SK-N-MC (cell line): ENCODE measurements around the gene TVP23A.
"Not testable (repeated sequence)": the region's sequence is repeated elsewhere in the genome, so short reads cannot be mapped to it uniquely, and the experiment has no call there.

Experiments used
- DNase-seq: peaks from one replicate; pipeline ENCODE4 v3.0.0-alpha.2; 2011; ENCODE audit warnings: low read depth, low spot score
- H3K27ac ChIP-seq: fragments of 200-600 bp; sonication (generic); 2 replicates; pipeline ENCODE4 v1.5.1; 2016; ENCODE audit warnings: mixed run types
- H3K36me3 ChIP-seq: fragments of 200-600 bp; sonication (generic); 2 replicates; pipeline ENCODE4 v1.6.1; 2017; ENCODE audit warnings: antibody characterized with exemption, low read length, mixed read lengths; ENCODE audit not compliant: insufficient read depth
- H3K4me3 ChIP-seq: fragments of 200-600 bp; sonication (generic); 2 replicates; pipeline ENCODE4 v1.5.1; 2016
- H3K9ac ChIP-seq: fragments of 200-600 bp; sonication (generic); 2 replicates; pipeline ENCODE4 v1.8.0; 2017; ENCODE audit warnings: mixed run types, mixed read lengths; ENCODE audit not compliant: insufficient read length
- H3K9me3 ChIP-seq: fragments of 200-600 bp; sonication (generic); 2 replicates; pipeline ENCODE4 v1.6.1; 2017; ENCODE audit warnings: low read depth, mild to moderate bottlenecking, antibody characterized with exemption, low read length, moderate library complexity, mixed read lengths
- EZH2 ChIP-seq: fragments of 200-600 bp; sonication (generic); IDR thresholded peaks from one replicate; pipeline ENCODE4 v1.6.1; 2017; ENCODE audit warnings: antibody characterized with exemption
- FOXP2 ChIP-seq: optimal IDR thresholded peaks from 2 replicates; pipeline ENCODE3; 2011; ENCODE audit warnings: mild to moderate bottlenecking, moderate library complexity; ENCODE audit not compliant: insufficient read depth; ENCODE audit errors: extremely low read length, control extremely low read depth
- POLR2AphosphoS5 ChIP-seq: IDR thresholded peaks from 2 replicates; pipeline ENCODE4 v1.6.1; 2012; ENCODE audit warnings: mild to moderate bottlenecking, low read depth, low read length, borderline replicate concordance

Gene TVP23A

DNA sequence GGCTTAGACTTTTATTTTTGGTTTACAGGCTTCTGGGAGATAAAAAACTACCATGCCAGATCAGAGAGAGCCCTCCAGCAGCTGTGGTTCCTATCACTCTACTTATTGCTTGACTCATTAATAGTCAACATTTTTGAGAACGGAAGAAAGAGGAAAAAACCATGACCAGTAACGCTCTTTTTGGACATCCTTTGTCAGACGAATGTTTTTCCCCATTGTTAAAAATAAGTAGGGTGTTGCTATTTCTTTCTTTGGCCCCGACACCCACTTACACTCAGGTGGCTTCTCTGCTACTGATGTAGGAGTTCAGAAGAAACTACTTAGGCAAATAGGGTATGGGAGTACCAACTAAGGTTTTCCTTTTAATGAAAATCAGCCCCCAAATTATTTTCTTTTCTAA, 27.5 kb downstream of the TVP23A start:
- TF ChIP-seq POLR2AphosphoS5 (no peak), EZH2 (no peak), FOXP2 (no peak)
- H3K9ac ChIP-seq = no peak overlapping the region
- no peaks in the 10 kb centered on the region for H3K9me3 ChIP-seq
- H3K36me3 ChIP-seq = no peaks in the 10 kb centered on the region
- H3K27ac ChIP-seq = no peak overlapping the region
- H3K4me3 ChIP-seq = no peak overlapping the region
- DNase-seq = no peak

DNA sequence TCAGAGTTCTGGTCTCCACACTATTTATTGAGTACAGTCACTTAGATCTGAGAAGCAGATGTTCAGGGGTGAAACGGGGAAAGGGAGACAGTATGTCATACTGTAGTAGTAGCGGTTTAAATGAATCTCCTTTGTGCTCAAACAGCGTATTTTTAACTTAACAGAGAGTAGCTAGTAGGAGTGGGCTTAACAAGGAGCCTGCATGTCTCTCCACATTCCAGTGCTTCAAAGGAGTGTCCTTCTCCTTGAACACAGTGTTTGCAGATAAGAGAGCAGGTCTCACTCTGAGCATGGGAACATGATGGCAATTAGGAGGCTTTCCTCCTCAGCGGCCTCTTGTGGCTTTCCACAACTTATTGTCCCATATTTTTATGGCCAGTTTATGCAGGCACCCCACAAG, 30.0 kb downstream of the TVP23A start:
- not testable (repeated sequence) for H3K9me3 ChIP-seq, H3K27ac ChIP-seq, H3K36me3 ChIP-seq, H3K4me3 ChIP-seq, H3K9ac ChIP-seq, DNase-seq

DNA sequence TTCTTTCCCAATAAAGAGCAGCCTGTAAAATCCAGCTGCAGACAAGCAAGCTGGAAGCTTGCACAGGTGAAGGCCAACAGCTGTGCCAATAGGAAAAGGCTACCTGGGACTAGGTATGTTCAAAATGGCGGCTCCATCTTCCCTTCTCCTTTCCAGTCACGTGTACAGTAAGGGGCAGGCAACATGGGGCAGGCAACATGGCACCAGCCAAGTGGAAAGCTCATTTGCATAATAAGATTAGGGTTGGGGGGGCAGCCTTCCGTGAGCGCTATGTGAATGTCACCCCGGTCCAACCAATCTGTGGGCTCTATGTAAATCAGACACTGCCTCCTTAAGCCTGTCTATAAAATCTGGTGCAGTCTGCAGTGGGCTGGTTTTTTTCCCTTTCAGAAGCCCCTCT, 31.3 kb downstream of the TVP23A start:
- no peak for DNase-seq
- no peak overlapping the region for H3K9ac ChIP-seq
- H3K4me3 ChIP-seq = no peak overlapping the region
- TF ChIP-seq POLR2AphosphoS5 = no peak
- TF ChIP-seq EZH2 = no peak
- TF ChIP-seq FOXP2 = no peak
- H3K9me3 ChIP-seq = no peaks in the 10 kb centered on the region
- no peaks in the 10 kb centered on the region for H3K36me3 ChIP-seq
- no peak overlapping the region for H3K27ac ChIP-seq

DNA sequence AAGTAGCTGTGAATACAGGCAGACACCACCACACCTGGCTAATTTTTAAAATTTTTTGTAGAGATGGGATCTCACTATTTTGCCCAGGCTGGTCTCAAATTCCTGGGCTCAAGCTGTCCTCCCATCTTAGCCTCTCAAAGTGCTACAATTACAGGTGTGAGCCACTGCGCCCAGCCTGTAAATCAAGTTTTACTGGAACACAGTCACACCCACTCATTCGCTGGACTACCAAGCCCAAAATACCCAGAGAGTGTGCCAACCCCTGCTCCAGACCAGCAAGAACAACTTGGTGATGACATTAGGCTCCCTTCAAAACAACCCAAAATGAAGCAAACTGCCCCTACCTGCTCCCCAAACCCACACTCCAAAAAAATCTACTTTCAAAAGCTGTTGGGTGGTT, 36.0 kb downstream of the TVP23A start:
- no peak overlapping the region for H3K4me3 ChIP-seq
- H3K27ac ChIP-seq = no peak overlapping the region
- no peaks in the 10 kb centered on the region for H3K36me3 ChIP-seq
- DNase-seq = no peak
- H3K9ac ChIP-seq = no peak overlapping the region
- no peak for TF ChIP-seq POLR2AphosphoS5
- no peak for TF ChIP-seq EZH2
- no peak for TF ChIP-seq FOXP2
- no peaks in the 10 kb centered on the region for H3K9me3 ChIP-seq

DNA sequence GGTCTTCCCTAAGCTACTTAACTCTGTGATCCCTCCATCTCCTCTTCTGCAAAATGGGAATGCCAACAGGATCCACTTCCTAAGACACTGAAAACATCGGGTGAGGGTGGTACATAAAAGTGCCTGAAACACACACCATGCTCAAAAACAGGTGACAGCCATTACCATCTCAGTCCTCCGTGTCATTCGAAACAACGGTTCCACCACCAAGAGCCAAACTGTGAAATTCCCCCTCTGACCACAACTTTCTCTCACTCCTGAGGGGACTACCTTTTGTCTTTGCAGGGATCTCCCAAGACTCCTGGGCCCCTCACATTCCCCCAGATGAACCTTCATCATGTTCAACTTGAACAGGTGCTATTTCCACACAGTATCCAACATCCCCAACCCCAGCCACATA, 38.0 kb downstream of the TVP23A start:
- no peak overlapping the region for H3K4me3 ChIP-seq
- H3K9me3 ChIP-seq = no peaks in the 10 kb centered on the region
- DNase-seq = no peak
- no peak overlapping the region for H3K9ac ChIP-seq
- no peak overlapping the region for H3K27ac ChIP-seq
- TF ChIP-seq EZH2 (no peak), FOXP2 (no peak), POLR2AphosphoS5 (no peak)
- H3K36me3 ChIP-seq = no peaks in the 10 kb centered on the region

DNA sequence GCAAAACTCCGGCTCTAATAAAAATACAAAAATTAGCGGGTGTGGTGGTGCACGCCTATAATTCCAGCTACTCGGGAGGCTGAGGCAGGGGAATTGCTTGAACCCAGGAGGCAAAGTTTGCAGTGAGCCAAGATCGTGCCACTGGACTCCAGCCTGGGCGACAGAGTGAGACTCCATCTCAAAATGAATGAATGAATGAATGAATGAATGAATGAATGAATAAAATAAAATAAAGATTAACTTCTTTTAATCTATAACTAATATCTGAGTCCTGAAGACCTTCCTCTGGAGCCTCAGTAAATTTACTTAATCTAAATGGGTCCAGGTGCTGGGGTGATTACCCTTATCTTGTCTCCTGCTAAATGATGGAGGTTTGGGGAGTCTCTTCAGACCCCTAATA, 38.7 kb downstream of the TVP23A start:
- H3K9ac ChIP-seq, DNase-seq, H3K36me3 ChIP-seq, H3K27ac ChIP-seq, H3K4me3 ChIP-seq, H3K9me3 ChIP-seq: not testable (repeated sequence)

DNA sequence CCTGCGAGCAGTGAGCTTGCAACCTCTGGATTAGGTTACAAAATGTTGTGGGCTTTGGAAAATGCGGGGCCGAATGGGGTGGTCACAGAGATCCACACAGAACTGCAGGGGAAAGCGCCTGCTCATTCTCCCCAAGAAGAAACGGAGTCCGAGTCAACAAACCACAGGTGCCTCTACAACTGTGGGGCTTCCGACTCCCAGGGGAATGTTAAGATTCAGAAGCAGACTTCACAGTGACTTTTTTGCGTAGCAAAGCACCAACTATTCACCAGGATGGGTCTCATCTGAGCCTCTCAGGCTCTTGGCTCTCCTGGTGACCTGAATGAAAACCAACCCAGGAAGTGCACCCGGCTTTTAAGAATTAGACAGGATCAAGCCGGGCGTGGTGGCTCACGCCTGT, 41.2 kb downstream of the TVP23A start:
- Histone ChIP-seq H3K9me3 (no peaks in the 10 kb centered on the region), H3K9ac (no peak overlapping the region)

DNA sequence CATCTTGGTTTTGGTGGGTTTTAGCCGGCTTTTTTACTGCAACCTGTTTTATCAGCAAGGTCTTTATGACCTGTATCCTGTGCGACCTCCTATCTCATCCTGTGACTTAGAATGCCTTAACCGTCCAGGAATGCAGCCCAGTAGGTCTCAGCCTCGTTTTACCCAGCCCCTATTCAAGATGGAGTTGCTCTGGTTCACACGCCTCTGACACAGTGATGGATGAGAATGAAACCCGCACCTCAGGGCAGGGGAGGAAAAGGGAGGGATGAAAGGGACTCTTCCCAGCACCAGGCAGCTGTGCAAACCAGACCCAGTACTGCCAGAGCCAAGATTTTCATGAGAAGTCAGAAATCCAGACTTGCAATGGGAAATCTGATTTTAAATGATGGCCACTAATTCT, 41.7 kb downstream of the TVP23A start:
- not testable (repeated sequence) for H3K9ac ChIP-seq, H3K9me3 ChIP-seq, H3K27ac ChIP-seq

More for the DNA sequence above, 41.2 kb downstream of the TVP23A start:
- TF ChIP-seq EZH2 (no peak), POLR2AphosphoS5 (no peak), FOXP2 (no peak)
- no peak for DNase-seq
- no peak overlapping the region for H3K4me3 ChIP-seq
- H3K36me3 ChIP-seq = no peaks in the 10 kb centered on the region
- no peak overlapping the region for H3K27ac ChIP-seq

DNA sequence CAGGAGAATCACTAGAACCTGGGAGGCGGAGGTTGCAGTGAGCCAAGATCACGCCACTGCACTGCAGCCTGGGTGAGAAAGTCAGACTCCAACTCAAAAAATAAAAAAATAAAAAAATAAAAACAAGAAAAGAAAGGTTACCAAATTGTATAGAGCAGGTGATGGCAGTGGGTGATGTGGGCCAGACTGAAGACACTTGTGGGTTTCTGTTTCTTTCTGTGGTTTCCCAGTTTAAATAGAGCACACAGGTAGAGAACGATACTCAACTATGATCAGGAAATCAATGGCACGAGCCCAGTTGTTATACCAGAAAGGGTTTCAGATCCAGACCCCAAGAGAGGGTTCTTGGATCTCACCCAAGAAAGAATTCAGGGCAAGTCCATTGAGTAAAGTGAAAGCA, 42.3 kb downstream of the TVP23A start:
- H3K9me3 ChIP-seq = no peaks in the 10 kb centered on the region
- no peak for DNase-seq
- H3K27ac ChIP-seq = no peak overlapping the region
- no peak for TF ChIP-seq EZH2
- TF ChIP-seq FOXP2 = no peak
- no peak for TF ChIP-seq POLR2AphosphoS5
- no peak overlapping the region for H3K9ac ChIP-seq
- no peak overlapping the region for H3K4me3 ChIP-seq
- no peaks in the 10 kb centered on the region for H3K36me3 ChIP-seq

More for the DNA sequence above, 41.7 kb downstream of the TVP23A start:
- H3K4me3 ChIP-seq, H3K36me3 ChIP-seq, DNase-seq: not testable (repeated sequence)

DNA sequence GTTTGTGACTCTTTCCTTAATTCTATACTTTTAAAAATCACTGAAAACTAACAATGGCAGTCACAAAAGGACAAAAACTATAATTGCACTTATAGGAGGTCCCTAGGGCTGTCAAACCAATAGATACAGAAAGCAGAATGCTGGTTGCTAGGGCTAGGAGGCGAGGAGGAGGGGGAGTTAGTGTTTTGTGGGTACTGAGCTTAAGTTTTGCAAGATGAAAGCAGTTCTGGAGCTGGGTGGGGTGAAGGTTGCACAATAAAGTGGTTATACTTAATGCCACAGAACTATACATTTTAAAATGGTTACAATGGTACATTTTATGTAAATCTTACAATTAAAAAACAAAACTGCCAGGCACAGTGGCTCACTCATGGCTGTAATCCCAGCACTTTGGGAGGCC, 47.7 kb downstream of the TVP23A start:
- Histone ChIP-seq H3K4me3 (no peak overlapping the region), H3K9ac (no peak overlapping the region), H3K27ac (no peak overlapping the region), H3K9me3 (no peaks in the 10 kb centered on the region), H3K36me3 (no peaks in the 10 kb centered on the region)
- TF ChIP-seq FOXP2 = no peak
- TF ChIP-seq EZH2 = no peak
- no peak for TF ChIP-seq POLR2AphosphoS5
- DNase-seq = peak; percentile 8
